Bronchial epithelial cell (primary cell): ENCODE results near the gene TMEM266. TPM values are rescaled to one million over a fixed set of nuclear protein-coding genes. Genes with fewer than 3 reads are reported as not detected.
A peak's percentile ranks its signal among the peaks of the same experiment; 100 is the strongest.

Experiments used
- DNase-seq: peaks from one replicate; pipeline ENCODE4 v3.0.0-alpha.2; 2010; ENCODE audit warnings: low read depth
- FAIRE-seq: peaks from 2 replicates; lab custom pipeline; 2011; peaks lifted over from hg19 to GRCh38; lab: Jason Lieb, UNC
- H3K27me3 ChIP-seq: 2 replicates; pipeline ENCODE4 v1.5.1; 2011; ENCODE audit warnings: low read length; ENCODE audit not compliant: control insufficient read depth, insufficient read depth
- H3K36me3 ChIP-seq: 2 replicates; pipeline ENCODE4 v1.5.1; 2011; ENCODE audit warnings: low read length; ENCODE audit not compliant: control insufficient read depth, insufficient read depth
- H3K4me3 ChIP-seq: 2 replicates; pipeline ENCODE4 v1.5.1; 2011; ENCODE audit warnings: mild to moderate bottlenecking, low read depth, low read length, control low read depth
- total RNA-seq: library from RNA; depleted of rRNA; stranded (reverse); fragments of >200 nt; gene quantifications from 2 replicates; pipeline ENCODE4 v1.2.1, GENCODE V29; 2014
- TF ChIP-seq, protein P1 (sequence below): IDR thresholded peaks from 2 replicates; pipeline ENCODE4 v1.5.1; 2011; ENCODE audit warnings: mild to moderate bottlenecking, moderate library complexity, low read length, control low read depth, inconsistent platforms; ENCODE audit not compliant: insufficient read depth, severe bottlenecking

The TMEM266 gene
- total RNA-seq, 1 donor from 2014 or later, result under 0.01 TPM

- Histone ChIP-seq H3K27me3 (no peaks in the 10 kb centered on the region), H3K4me3 (no peak overlapping the region), H3K36me3 (no peaks in the 10 kb centered on the region)
- peak; percentile 13 for DNase-seq
- TF ChIP-seq, protein P1, sequence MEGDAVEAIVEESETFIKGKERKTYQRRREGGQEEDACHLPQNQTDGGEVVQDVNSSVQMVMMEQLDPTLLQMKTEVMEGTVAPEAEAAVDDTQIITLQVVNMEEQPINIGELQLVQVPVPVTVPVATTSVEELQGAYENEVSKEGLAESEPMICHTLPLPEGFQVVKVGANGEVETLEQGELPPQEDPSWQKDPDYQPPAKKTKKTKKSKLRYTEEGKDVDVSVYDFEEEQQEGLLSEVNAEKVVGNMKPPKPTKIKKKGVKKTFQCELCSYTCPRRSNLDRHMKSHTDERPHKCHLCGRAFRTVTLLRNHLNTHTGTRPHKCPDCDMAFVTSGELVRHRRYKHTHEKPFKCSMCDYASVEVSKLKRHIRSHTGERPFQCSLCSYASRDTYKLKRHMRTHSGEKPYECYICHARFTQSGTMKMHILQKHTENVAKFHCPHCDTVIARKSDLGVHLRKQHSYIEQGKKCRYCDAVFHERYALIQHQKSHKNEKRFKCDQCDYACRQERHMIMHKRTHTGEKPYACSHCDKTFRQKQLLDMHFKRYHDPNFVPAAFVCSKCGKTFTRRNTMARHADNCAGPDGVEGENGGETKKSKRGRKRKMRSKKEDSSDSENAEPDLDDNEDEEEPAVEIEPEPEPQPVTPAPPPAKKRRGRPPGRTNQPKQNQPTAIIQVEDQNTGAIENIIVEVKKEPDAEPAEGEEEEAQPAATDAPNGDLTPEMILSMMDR, result no peak
- no peak for FAIRE-seq
These were observed 12.0 kb downstream of the TMEM266 start for GRCh38 chr15:76071806-76072205.

DNA sequence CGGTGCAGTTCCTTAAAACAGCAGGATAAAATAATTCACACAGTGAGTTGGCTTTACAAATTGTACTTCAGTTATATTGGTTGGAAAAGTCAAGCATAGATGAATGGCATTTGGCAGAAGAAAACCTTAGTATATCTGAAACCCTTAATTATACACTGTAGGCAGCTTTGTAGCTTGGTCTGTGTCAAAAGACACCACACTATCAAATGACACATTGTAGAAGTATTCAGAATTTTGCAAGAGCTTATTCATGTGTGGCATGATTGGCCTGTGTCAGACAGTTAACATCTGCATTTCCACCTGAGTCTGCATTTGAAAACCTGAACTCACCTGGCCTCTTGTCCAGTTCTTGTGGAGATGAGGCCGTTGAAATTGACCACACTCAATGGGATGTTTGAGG lies 13.8 kb downstream of the TMEM266 start:
- FAIRE-seq, result peak; percentile 75
- TF ChIP-seq, protein P1, result no peak
- Histone ChIP-seq H3K4me3 (no peak overlapping the region), H3K27me3 (no peaks in the 10 kb centered on the region), H3K36me3 (no peaks in the 10 kb centered on the region)
- peak; percentile 88 for DNase-seq

DNA sequence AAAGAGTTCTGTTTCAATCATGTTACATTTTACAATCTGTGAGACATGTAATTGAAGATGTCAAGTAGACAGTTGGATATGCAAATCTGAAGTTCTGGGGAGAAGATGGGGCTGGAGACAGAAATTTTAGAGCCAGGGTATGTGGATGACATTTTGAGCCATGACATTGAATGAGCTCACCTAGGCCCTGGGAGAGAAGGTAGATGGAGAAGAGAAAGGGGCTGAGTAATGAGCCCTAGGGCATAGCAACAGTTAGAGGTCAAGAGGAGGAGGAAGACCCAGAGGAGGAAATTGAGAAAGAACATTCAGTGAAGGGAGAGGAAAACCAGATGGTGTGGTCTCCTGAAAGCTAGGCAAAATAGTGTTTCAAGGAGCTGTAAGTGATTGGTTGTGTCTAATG lies 15.3 kb downstream of the TMEM266 start:
- H3K4me3 ChIP-seq, result no peak overlapping the region
- H3K36me3 ChIP-seq, result no peaks in the 10 kb centered on the region
- no peaks in the 10 kb centered on the region for H3K27me3 ChIP-seq
- FAIRE-seq (no peak), DNase-seq (peak; percentile 72)
- TF ChIP-seq, protein P1, result no peak

DNA sequence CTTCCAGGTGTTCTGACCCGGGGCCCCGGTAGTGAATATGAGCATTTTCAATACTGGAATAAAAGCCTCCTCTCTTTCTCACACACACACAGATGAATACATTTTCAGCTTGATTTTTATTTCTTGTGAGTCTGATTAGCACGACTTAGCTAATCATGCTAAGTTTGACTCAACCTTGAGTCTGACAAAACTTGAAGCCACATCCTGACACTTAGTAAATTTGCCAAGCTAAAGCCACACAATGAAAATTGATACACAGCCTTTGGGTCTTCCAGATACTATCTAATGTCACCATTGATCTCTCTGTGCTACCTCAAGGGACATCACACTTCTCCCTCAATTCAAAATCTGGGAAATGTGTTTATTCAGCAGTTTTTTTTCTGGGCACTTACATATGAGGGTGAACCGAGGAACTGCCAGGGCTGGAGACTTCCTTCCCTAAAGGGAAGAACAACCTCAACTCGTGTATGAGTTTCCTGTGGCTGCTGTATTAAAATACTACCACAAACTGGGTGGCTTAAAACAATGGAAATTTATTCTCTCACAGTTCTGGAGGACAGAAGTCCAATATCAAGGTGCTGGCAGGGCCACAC lies 18.6 kb downstream of the TMEM266 start:
- no peak for DNase-seq

GRCh38 chr15:76084256-76084655 lies 24.5 kb downstream of the TMEM266 start:
- Histone ChIP-seq H3K27me3 (peaks cover 3% of the 10 kb centered on the region), H3K36me3 (no peaks in the 10 kb centered on the region), H3K4me3 (no peak overlapping the region)
- FAIRE-seq (no peak), DNase-seq (no peak)
- TF ChIP-seq, protein P1, result no peak

More for the DNA sequence above, 18.6 kb downstream of the TMEM266 start:
- H3K36me3 ChIP-seq, result no peaks in the 10 kb centered on the region
- H3K27me3 ChIP-seq, result no peaks in the 10 kb centered on the region
- TF ChIP-seq, protein P1, result no peak
- H3K4me3 ChIP-seq, result no peak overlapping the region
- no peak for FAIRE-seq

DNA sequence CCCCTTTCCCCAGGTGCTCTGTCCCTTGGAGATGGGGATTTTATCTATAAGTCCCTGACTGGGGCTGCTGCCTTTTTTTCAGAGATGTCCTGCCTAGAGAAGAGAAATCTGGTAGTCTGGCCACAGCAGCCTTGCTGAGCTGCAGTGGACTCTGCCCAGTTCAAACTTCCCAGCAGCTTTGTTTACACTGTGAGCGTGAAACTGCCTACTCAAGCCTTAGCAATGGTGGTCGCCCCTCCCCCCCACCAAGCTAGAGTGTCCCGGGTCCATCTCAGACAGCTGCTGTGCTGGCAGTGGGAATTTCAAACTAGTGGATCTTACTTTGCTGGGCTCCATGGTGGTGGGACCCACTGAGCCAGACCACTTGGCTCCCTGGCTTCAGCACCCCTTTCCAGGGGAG lies 38.9 kb downstream of the TMEM266 start:
- DNase-seq (no peak), FAIRE-seq (no peak)
- no peak overlapping the region for H3K4me3 ChIP-seq
- H3K27me3 ChIP-seq, result no peaks in the 10 kb centered on the region
- TF ChIP-seq, protein P1, result no peak
- H3K36me3 ChIP-seq, result no peaks in the 10 kb centered on the region
